Measurements from ENCODE around the gene CST6. TPM values are rescaled to one million over a fixed set of nuclear protein-coding genes. Genes with fewer than 3 reads are reported as not detected.

CST6 gene
- total RNA-seq, 1 donor from 2014 or later, result not detected

GRCh38 chr11:65968600-65969482 lies 43.0 kb upstream of the CST6 start:
- DNase-seq, result no peak
- H3K27me3 ChIP-seq (ENCODE audit: low read depth), result no peaks in the 10 kb centered on the region
- intact Hi-C loops (cut with micrococcal nuclease), result no loop called here
- no peaks in the 10 kb centered on the region for H3K9me3 ChIP-seq (replicated peaks)
- TF ChIP-seq CTCF (IDR thresholded peaks at IDR 0.05; ENCODE audit: borderline replicate concordance), result no peak
- no peak overlapping the region for H3K4me3 ChIP-seq
- H3K4me1 ChIP-seq, result peaks cover 8% of the 10 kb centered on the region
- no peak overlapping the region for H3K27ac ChIP-seq (replicated peaks)
- peaks cover 73% of the 10 kb centered on the region for H3K36me3 ChIP-seq

GRCh38 chr11:65972116-65972515 lies 39.7 kb upstream of the CST6 start:
- H3K4me1 ChIP-seq, result no peaks in the 10 kb centered on the region
- no peaks in the 10 kb centered on the region for H3K27me3 ChIP-seq (ENCODE audit: low read depth)
- H3K9me3 ChIP-seq (replicated peaks), result no peaks in the 10 kb centered on the region
- no peak for TF ChIP-seq CTCF (IDR thresholded peaks at IDR 0.05; ENCODE audit: borderline replicate concordance)
- no peak overlapping the region for H3K4me3 ChIP-seq
- no peak for DNase-seq
- intact Hi-C loops (cut with micrococcal nuclease), result no loop called here
- H3K27ac ChIP-seq (replicated peaks), result no peak overlapping the region
- H3K36me3 ChIP-seq, result peaks cover 58% of the 10 kb centered on the region

- intact Hi-C loops (cut with micrococcal nuclease), result no loop called here
- no peak overlapping the region for H3K27ac ChIP-seq (replicated peaks)
- no peak overlapping the region for H3K4me3 ChIP-seq
- no peaks in the 10 kb centered on the region for H3K4me1 ChIP-seq
- no peaks in the 10 kb centered on the region for H3K27me3 ChIP-seq (ENCODE audit: low read depth)
- DNase-seq, result no peak
- no peaks in the 10 kb centered on the region for H3K9me3 ChIP-seq (replicated peaks)
- TF ChIP-seq CTCF (IDR thresholded peaks at IDR 0.05; ENCODE audit: borderline replicate concordance), result no peak
- peaks cover 58% of the 10 kb centered on the region for H3K36me3 ChIP-seq
These were observed 38.2 kb upstream of the CST6 start for GRCh38 chr11:65973439-65974110.

- Histone ChIP-seq H3K9me3 (replicated peaks) (no peaks in the 10 kb centered on the region), H3K4me1 (no peaks in the 10 kb centered on the region), H3K36me3 (peaks cover 53% of the 10 kb centered on the region), H3K27me3 (ENCODE audit: low read depth) (no peaks in the 10 kb centered on the region), H3K4me3 (no peak overlapping the region), H3K27ac (replicated peaks) (no peak overlapping the region)
- no peak for TF ChIP-seq CTCF (IDR thresholded peaks at IDR 0.05; ENCODE audit: borderline replicate concordance)
- intact Hi-C loops (cut with micrococcal nuclease), result loop anchor here (5.0 kb wide), 1 partner anchor 353 kb away; no protein-coding TSS in a partner anchor
- no peak for DNase-seq
These were observed 36.0 kb upstream of the CST6 start for GRCh38 chr11:65975771-65976170.

DNA sequence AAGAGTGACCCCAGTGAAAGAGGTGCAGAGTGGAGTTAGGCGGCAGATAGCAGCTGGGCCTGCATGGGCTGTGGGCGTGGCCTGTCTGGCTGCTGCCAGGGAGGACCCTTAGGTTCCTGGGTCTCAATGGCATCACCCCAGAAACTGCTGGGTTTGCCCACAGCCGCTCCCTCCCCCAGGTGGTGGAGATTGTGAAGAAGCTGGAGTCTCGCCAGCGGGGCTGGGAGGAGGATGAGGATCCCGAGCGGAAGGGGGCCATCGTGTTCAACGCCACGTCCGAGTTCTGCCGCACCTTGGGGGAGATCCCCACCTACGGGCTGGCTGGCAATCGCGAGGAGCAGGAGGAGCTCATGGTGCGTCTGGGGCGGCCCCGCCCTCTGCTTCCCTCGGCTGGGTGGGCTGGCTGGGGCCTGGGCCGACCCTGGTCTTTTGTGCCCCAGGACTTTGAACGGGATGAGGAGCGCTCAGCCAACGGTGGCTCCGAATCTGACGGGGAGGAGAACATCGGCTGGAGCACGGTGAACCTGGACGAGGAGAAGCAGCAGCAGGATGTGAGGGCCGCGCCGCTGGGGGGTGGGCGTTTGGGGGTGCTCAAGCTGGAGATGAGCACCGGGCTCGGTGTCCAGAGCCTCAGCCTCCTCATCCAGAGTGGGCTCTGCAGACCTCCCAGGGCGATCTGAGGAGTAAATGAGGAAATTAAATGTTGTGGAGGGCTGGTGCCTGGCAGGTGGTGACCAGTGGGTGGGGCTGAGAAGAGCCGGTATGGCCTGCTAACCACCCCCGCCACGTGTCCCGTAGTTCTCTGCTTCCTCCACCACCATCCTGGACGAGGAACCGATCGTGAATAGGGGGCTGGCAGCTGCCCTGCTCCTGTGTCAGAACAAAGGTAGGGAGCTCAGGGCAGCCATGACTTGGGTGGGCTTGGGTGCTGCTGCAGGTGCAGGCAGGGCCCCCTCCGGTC lies 35.3 kb upstream of the CST6 start:
- H3K9me3 ChIP-seq (replicated peaks), result no peaks in the 10 kb centered on the region
- no peak overlapping the region for H3K4me3 ChIP-seq
- peaks cover 53% of the 10 kb centered on the region for H3K36me3 ChIP-seq
- DNase-seq, result no peak
- no peak overlapping the region for H3K27ac ChIP-seq (replicated peaks)
- intact Hi-C loops (cut with micrococcal nuclease), result loop anchor here (5.0 kb wide), 1 partner anchor 354 kb away; no protein-coding TSS in a partner anchor
- no peaks in the 10 kb centered on the region for H3K27me3 ChIP-seq (ENCODE audit: low read depth)
- no peaks in the 10 kb centered on the region for H3K4me1 ChIP-seq
- TF ChIP-seq CTCF (IDR thresholded peaks at IDR 0.05; ENCODE audit: borderline replicate concordance), result no peak

Measured in left ventricle myocardium inferior (tissue), 1 donor.